Effector memory CD4-positive, alpha-beta T cell (primary cell): ENCODE measurements around the gene DDX39A.
A peak's percentile ranks its signal among the peaks of the same experiment; 100 is the strongest.

Experiments
- DNase-seq, 3 donors: peaks; one replicate each; pipeline ENCODE4 v3.0.0-alpha.2; 2020
- H3K27ac ChIP-seq: 2 replicates; pipeline ENCODE4 v1.7.0; 2013; ENCODE audit warnings: mild to moderate bottlenecking, low read length, moderate library complexity; ENCODE audit not compliant: insufficient read depth, poor library complexity, severe bottlenecking
- H3K27me3 ChIP-seq: replicated peaks from 2 replicates; pipeline ENCODE4 v1.7.0; 2013; ENCODE audit warnings: mild to moderate bottlenecking, low read length; ENCODE audit not compliant: insufficient read depth, control insufficient read depth, poor library complexity, severe bottlenecking
- H3K36me3 ChIP-seq: 2 replicates; pipeline ENCODE4 v1.7.0; 2013; ENCODE audit warnings: mild to moderate bottlenecking, low read length, moderate library complexity; ENCODE audit not compliant: control insufficient read depth, insufficient read depth
- H3K4me1 ChIP-seq: 2 replicates; pipeline ENCODE4 v1.7.0; 2013; ENCODE audit warnings: low read length, mild to moderate bottlenecking; ENCODE audit not compliant: control insufficient read depth, insufficient read depth, poor library complexity, severe bottlenecking
- H3K4me3 ChIP-seq: 2 replicates; pipeline ENCODE4 v1.7.0; 2013; ENCODE audit warnings: low read length, low read depth, mild to moderate bottlenecking; ENCODE audit not compliant: insufficient read depth, poor library complexity, severe bottlenecking
- H3K9me3 ChIP-seq: 2 replicates; pipeline ENCODE4 v1.7.0; 2013; ENCODE audit warnings: mild to moderate bottlenecking, low read length, moderate library complexity; ENCODE audit not compliant: control insufficient read depth

DDX39A gene

GRCh38 chr19:14434543-14435319 is 15.6 kb upstream of the DDX39A start:
- Histone ChIP-seq H3K36me3 (peaks cover 3% of the 10 kb centered on the region), H3K9me3 (no peaks in the 10 kb centered on the region), H3K27ac (peak overlapping the region; percentile 73), H3K4me3 (no peak overlapping the region), H3K4me1 (peaks cover 17% of the 10 kb centered on the region), H3K27me3 (no peaks in the 10 kb centered on the region)
- DNase-seq: no peak

- no peaks in the 10 kb centered on the region for H3K27me3 ChIP-seq
- peak in 2 of 3 donors; percentile 27 to 39 for DNase-seq
- no peaks in the 10 kb centered on the region for H3K9me3 ChIP-seq
- peak overlapping the region; percentile 65 for H3K4me3 ChIP-seq
- H3K27ac ChIP-seq: peak overlapping the region; percentile 73
- peaks cover 9% of the 10 kb centered on the region for H3K4me1 ChIP-seq
- H3K36me3 ChIP-seq: peaks cover 3% of the 10 kb centered on the region
Observed at GRCh38 chr19:14433554-14434501, 14.7 kb upstream of the DDX39A start.

- DNase-seq: peak in 1 of 3 donors; percentile 34
- Histone ChIP-seq H3K4me1 (peaks cover 9% of the 10 kb centered on the region), H3K27me3 (no peaks in the 10 kb centered on the region), H3K36me3 (peaks cover 3% of the 10 kb centered on the region), H3K9me3 (no peaks in the 10 kb centered on the region), H3K4me3 (peak within 1 kb of the TSS; percentile 65), H3K27ac (peak within 1 kb of the TSS; percentile 73)
Observed at GRCh38 chr19:14432791-14433553, 13.8 kb upstream of the DDX39A start, which contains the start of gene PKN1. Gene PKN1, plus strand, starts transcription at chr19:14433306. Its CDS starts 216 bp downstream, at chr19:14433522.

- DNase-seq: no peak
- H3K36me3 ChIP-seq: no peaks in the 10 kb centered on the region
- H3K4me3 ChIP-seq: no peak overlapping the region
- no peak overlapping the region for H3K27ac ChIP-seq
- H3K4me1 ChIP-seq: peaks cover 9% of the 10 kb centered on the region
- no peaks in the 10 kb centered on the region for H3K27me3 ChIP-seq
- no peaks in the 10 kb centered on the region for H3K9me3 ChIP-seq
Observed at GRCh38 chr19:14430712-14431111, 11.6 kb upstream of the DDX39A start.

GRCh38 chr19:14428882-14429416 is 9.8 kb upstream of the DDX39A start:
- H3K36me3 ChIP-seq: no peaks in the 10 kb centered on the region
- H3K27me3 ChIP-seq: no peaks in the 10 kb centered on the region
- H3K9me3 ChIP-seq: no peaks in the 10 kb centered on the region
- DNase-seq: no peak
- no peak overlapping the region for H3K27ac ChIP-seq
- peaks cover 3% of the 10 kb centered on the region for H3K4me1 ChIP-seq
- H3K4me3 ChIP-seq: no peak overlapping the region

- H3K9me3 ChIP-seq: no peaks in the 10 kb centered on the region
- H3K36me3 ChIP-seq: no peaks in the 10 kb centered on the region
- no peaks in the 10 kb centered on the region for H3K27me3 ChIP-seq
- no peak overlapping the region for H3K4me3 ChIP-seq
- DNase-seq: no peak
- H3K4me1 ChIP-seq: peaks cover 3% of the 10 kb centered on the region
- no peak overlapping the region for H3K27ac ChIP-seq
Observed at GRCh38 chr19:14427461-14427860, 8.3 kb upstream of the DDX39A start.

GRCh38 chr19:14425696-14426138 is 6.6 kb upstream of the DDX39A start:
- no peak overlapping the region for H3K27ac ChIP-seq
- DNase-seq: no peak
- H3K4me3 ChIP-seq: no peak overlapping the region
- no peaks in the 10 kb centered on the region for H3K27me3 ChIP-seq
- no peaks in the 10 kb centered on the region for H3K36me3 ChIP-seq
- H3K4me1 ChIP-seq: no peaks in the 10 kb centered on the region
- no peaks in the 10 kb centered on the region for H3K9me3 ChIP-seq

GRCh38 chr19:14418856-14419105 is 360 bp downstream of the DDX39A start:
- DNase-seq: no peak
- Histone ChIP-seq H3K27ac (peak overlapping the region; percentile 95), H3K36me3 (peaks cover 3% of the 10 kb centered on the region), H3K4me3 (peak overlapping the region; percentile 79), H3K9me3 (no peaks in the 10 kb centered on the region), H3K4me1 (peaks cover 35% of the 10 kb centered on the region), H3K27me3 (no peaks in the 10 kb centered on the region)

GRCh38 chr19:14416817-14417231 is 2.3 kb downstream of the DDX39A start:
- Histone ChIP-seq H3K27ac (peak overlapping the region; percentile 95), H3K4me3 (peak overlapping the region; percentile 52), H3K27me3 (no peaks in the 10 kb centered on the region), H3K4me1 (peaks cover 49% of the 10 kb centered on the region), H3K36me3 (peaks cover 22% of the 10 kb centered on the region), H3K9me3 (no peaks in the 10 kb centered on the region)
- DNase-seq: no peak
